Caco-2 (cell line): ENCODE measurements around the gene SHCBP1L. TPM values are rescaled to one million over a fixed set of nuclear protein-coding genes. Genes with fewer than 3 reads are reported as not detected.

Experiments used
- BruUV-seq: library from RNA; stranded (reverse); fragments of 400-500 nt; replicated peaks from 2 replicates; lab custom pipeline; 2021; lab: Mats Ljungman, UMichigan
- CTCF ChIA-PET: fragments of 300-600 bp; sonication (Branson Sonifier 250); formaldehyde crosslinking; loops from one replicate; lab custom pipeline; 2022; ENCODE audit warnings: antibody characterized with exemption; lab: Charles Lee
- POLR2A ChIA-PET: fragments of 300-600 bp; sonication (Branson Sonifier 250); formaldehyde crosslinking; loops from one replicate; lab custom pipeline; 2022; ENCODE audit warnings: antibody characterized with exemption; lab: Charles Lee
- DNase-seq, 2 experiments: peaks; one replicate each; pipeline versions ENCODE4 v3.0.0 to v3.0.0-alpha.2; 2020 to 2022
- H3K27me3 ChIP-seq: replicated peaks from 2 replicates; pipeline ENCODE4 v1.6.0; 2011; ENCODE audit warnings: low read length; ENCODE audit not compliant: control insufficient read depth, insufficient read depth
- H3K36me3 ChIP-seq: 2 replicates; pipeline ENCODE4 v1.5.1; 2011; ENCODE audit warnings: low read length; ENCODE audit not compliant: control insufficient read depth, insufficient read depth
- H3K4me1 ChIP-seq: fragments of 250-450 bp; sonication (Bioruptor Pico); 2 replicates; pipeline ENCODE4 v1.5.1; 2020; ENCODE audit warnings: mild to moderate bottlenecking
- H3K4me3 ChIP-seq: 2 replicates; pipeline ENCODE4 v1.5.1; 2011; ENCODE audit warnings: low read depth, mild to moderate bottlenecking, control low read depth, low read length
- H3K9me3 ChIP-seq: fragments of 250-450 bp; sonication (Bioruptor Pico); 2 replicates; pipeline ENCODE4 v1.5.1; 2020; ENCODE audit warnings: mild to moderate bottlenecking, moderate library complexity
- H3K27ac Mint-ChIP-seq: one replicate; pipeline ENCODE4 v1.8.0; 2022; ENCODE audit warnings: mixed read lengths; ENCODE audit not compliant: unreplicated experiment
- H3K27me3 Mint-ChIP-seq: one replicate; pipeline ENCODE4 v1.8.0; 2022; ENCODE audit warnings: mixed read lengths; ENCODE audit not compliant: insufficient read depth, unreplicated experiment
- H3K36me3 Mint-ChIP-seq: one replicate; pipeline ENCODE4 v1.8.0; 2022; ENCODE audit warnings: mild to moderate bottlenecking, mixed read lengths; ENCODE audit not compliant: insufficient read depth, unreplicated experiment
- H3K4me1 Mint-ChIP-seq: one replicate; pipeline ENCODE4 v1.8.0; 2022; ENCODE audit warnings: low read depth, mixed read lengths; ENCODE audit not compliant: unreplicated experiment
- H3K4me3 Mint-ChIP-seq: one replicate; pipeline ENCODE4 v1.8.0; 2022; ENCODE audit warnings: mild to moderate bottlenecking, moderate library complexity, mixed read lengths; ENCODE audit not compliant: unreplicated experiment
- H3K9me3 Mint-ChIP-seq: one replicate; pipeline ENCODE4 v1.8.0; 2022; ENCODE audit warnings: mixed read lengths; ENCODE audit not compliant: unreplicated experiment
- CTCF ChIP-seq, 2 experiments: fragments of 200-600 bp in 1 of 2; IDR thresholded peaks; 1 replicate in 1 of 2; 2 replicates in 1 of 2; pipeline versions ENCODE4 v1.5.1 to v1.8.0; 2011 to 2022; ENCODE audit warnings: antibody characterized with exemption in 1 of 2, control low read depth in 1 of 2, inconsistent platforms in 1 of 2, low read depth in 1 of 2, low read length in 1 of 2, mild to moderate bottlenecking in 1 of 2, moderate library complexity in 1 of 2; ENCODE audit not compliant: insufficient read depth in 1 of 2, severe bottlenecking in 1 of 2, unreplicated experiment in 1 of 2
- intact Hi-C: fragments of 100-400 bp; cut with micrococcal nuclease; formaldehyde crosslinking; loops from one replicate; pipeline ENCODE4 v1.10.0; 2022; ENCODE audit not compliant: unreplicated experiment
- total RNA-seq: library from RNA; stranded (reverse); gene quantifications from 2 replicates; pipeline ENCODE4 v1.2.3, GENCODE V29; 2022

Gene SHCBP1L
- total RNA-seq, 1 experiment from 2014 or later, result not detected

DNA sequence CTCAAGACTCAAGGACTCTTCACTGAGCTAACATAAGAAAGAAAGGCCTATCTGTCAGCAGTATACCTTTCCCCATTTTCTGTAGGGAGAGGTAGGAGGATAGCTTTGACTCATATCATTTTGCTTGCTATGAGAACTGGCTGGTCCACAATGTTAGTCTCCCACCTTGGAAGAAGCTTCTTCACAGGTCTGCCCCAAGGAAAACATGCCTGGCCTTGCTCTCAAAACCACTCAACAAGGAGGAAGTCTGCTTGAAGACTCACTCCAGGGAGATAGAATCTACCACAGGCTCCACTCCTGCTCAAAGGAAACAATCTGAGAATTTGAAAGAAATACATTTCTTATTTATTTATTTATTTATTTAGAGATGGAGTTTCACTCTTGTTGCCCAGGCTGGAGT lies 40.8 kb upstream of the SHCBP1L start:
- Mint-ChIP-seq H3K4me3 (no peak overlapping the region), H3K36me3 (no peaks in the 10 kb centered on the region), H3K9me3 (no peaks in the 10 kb centered on the region), H3K27ac (no peak overlapping the region), H3K27me3 (no peaks in the 10 kb centered on the region), H3K4me1 (no peaks in the 10 kb centered on the region)
- no peak for DNase-seq
- TF ChIP-seq CTCF (IDR thresholded peaks at IDR 0.05; ENCODE audit: insufficient read depth in 1 of 2, low read depth in 1 of 2, low read length in 1 of 2, severe bottlenecking in 1 of 2, unreplicated experiment in 1 of 2), result no peak
- CTCF ChIA-PET, result no interaction called here
- Histone ChIP-seq H3K9me3 (no peaks in the 10 kb centered on the region), H3K27me3 (no peaks in the 10 kb centered on the region), H3K4me1 (no peaks in the 10 kb centered on the region; the same call in 1 of the 2 replicates), H3K4me3 (no peak overlapping the region), H3K36me3 (no peaks in the 10 kb centered on the region)
- POLR2A ChIA-PET, result no interaction called here
- intact Hi-C loops, result no loop called here
- no TSS peak for BruUV-seq

GRCh38 chr1:182990413-182991144 lies 37.6 kb upstream of the SHCBP1L start:
- Mint-ChIP-seq H3K27me3 (no peaks in the 10 kb centered on the region), H3K27ac (no peak overlapping the region), H3K4me1 (no peaks in the 10 kb centered on the region), H3K36me3 (no peaks in the 10 kb centered on the region), H3K9me3 (peaks cover 5% of the 10 kb centered on the region), H3K4me3 (no peak overlapping the region)
- intact Hi-C loops, result no loop called here
- POLR2A ChIA-PET, result no interaction called here
- no TSS peak for BruUV-seq
- Histone ChIP-seq H3K36me3 (no peaks in the 10 kb centered on the region), H3K27me3 (no peaks in the 10 kb centered on the region), H3K9me3 (no peaks in the 10 kb centered on the region), H3K4me1 (no peaks in the 10 kb centered on the region), H3K4me3 (no peak overlapping the region)
- DNase-seq, result no peak
- TF ChIP-seq CTCF (IDR thresholded peaks at IDR 0.05; ENCODE audit: insufficient read depth in 1 of 2, low read depth in 1 of 2, low read length in 1 of 2, severe bottlenecking in 1 of 2, unreplicated experiment in 1 of 2), result no peak
- CTCF ChIA-PET, result no interaction called here

GRCh38 chr1:182985876-182986275 lies 32.9 kb upstream of the SHCBP1L start:
- BruUV-seq, result no TSS peak
- no peak overlapping the region for H3K4me3 ChIP-seq
- H3K9me3 ChIP-seq, result no peaks in the 10 kb centered on the region
- TF ChIP-seq CTCF (IDR thresholded peaks at IDR 0.05; ENCODE audit: insufficient read depth in 1 of 2, low read depth in 1 of 2, low read length in 1 of 2, severe bottlenecking in 1 of 2, unreplicated experiment in 1 of 2), result no peak
- H3K36me3 ChIP-seq, result no peaks in the 10 kb centered on the region
- Mint-ChIP-seq H3K27me3 (no peaks in the 10 kb centered on the region), H3K4me1 (no peaks in the 10 kb centered on the region), H3K36me3 (no peaks in the 10 kb centered on the region), H3K9me3 (peaks cover 5% of the 10 kb centered on the region), H3K27ac (no peak overlapping the region), H3K4me3 (no peak overlapping the region)
- H3K4me1 ChIP-seq, result no peaks in the 10 kb centered on the region
- ChIA-PET CTCF (no interaction called here), POLR2A (no interaction called here)
- intact Hi-C loops, result no loop called here
- DNase-seq, result no peak
- no peaks in the 10 kb centered on the region for H3K27me3 ChIP-seq
